Measurements from ENCODE around the gene SPINK2. TPM values are rescaled to one million over a fixed set of nuclear protein-coding genes. Genes with fewer than 3 reads are reported as not detected.

SPINK2 gene
- total and polyA plus RNA-seq, 2 donors (not counting 1 experiment from before 2014, with no cell fraction given): not detected

DNA sequence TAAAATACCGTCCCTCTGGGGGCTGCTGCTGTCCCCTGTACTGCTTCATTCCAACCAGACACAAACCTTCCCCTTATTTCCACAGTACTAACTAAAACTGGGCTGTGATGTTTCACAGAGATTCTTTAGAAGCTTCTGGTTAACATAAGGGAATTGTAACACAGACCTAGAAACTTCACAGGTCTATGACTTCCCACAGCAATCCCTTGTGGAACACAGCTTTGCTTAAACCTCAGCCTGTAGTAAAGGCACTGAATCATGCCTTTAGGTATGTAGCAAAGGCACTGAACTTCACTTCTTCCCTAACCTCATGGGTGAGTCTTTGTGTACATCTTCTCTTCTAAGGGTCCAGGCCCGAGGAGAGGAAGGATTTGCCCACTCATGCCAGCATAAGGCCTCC is 49.4 kb downstream of the SPINK2 start:
- Histone ChIP-seq H3K9ac (ENCODE audit: insufficient read depth, low read length) (no peak overlapping the region), H3K27me3 (ENCODE audit: control insufficient read depth, insufficient read depth, low read length) (no peaks in the 10 kb centered on the region), H3K36me3 (ENCODE audit: control insufficient read depth, insufficient read depth, low read length) (no peaks in the 10 kb centered on the region), H4K20me1 (ENCODE audit: control insufficient read depth, extremely low read depth, insufficient read depth, low read length) (no peaks in the 10 kb centered on the region), H3K9me3 (ENCODE audit: control insufficient read depth, insufficient read depth, low read depth, low read length) (no peaks in the 10 kb centered on the region), H3K4me1 (ENCODE audit: control insufficient read depth, extremely low read depth, insufficient read depth, low read length) (no peaks in the 10 kb centered on the region), H3K27ac (ENCODE audit: insufficient read depth, low read length) (no peak overlapping the region), H3K4me3 (replicated peaks in 1 of 4; ENCODE audit: control extremely low read depth in 1 of 4, insufficient read depth in 1 of 4, low read depth in 3 of 4, low read length in 4 of 4) (no peak overlapping the region), H3K4me2 (ENCODE audit: extremely low read depth, insufficient read depth, low read length) (no peak overlapping the region), H2AFZ (ENCODE audit: low read length) (no peak overlapping the region), H3K79me2 (ENCODE audit: control insufficient read depth, insufficient read depth, low read length) (no peaks in the 10 kb centered on the region)
- no peak for TF ChIP-seq EZH2 (IDR thresholded peaks at IDR 0.05; ENCODE audit: low read length, missing control alignments)
- TF ChIP-seq, protein P1, sequence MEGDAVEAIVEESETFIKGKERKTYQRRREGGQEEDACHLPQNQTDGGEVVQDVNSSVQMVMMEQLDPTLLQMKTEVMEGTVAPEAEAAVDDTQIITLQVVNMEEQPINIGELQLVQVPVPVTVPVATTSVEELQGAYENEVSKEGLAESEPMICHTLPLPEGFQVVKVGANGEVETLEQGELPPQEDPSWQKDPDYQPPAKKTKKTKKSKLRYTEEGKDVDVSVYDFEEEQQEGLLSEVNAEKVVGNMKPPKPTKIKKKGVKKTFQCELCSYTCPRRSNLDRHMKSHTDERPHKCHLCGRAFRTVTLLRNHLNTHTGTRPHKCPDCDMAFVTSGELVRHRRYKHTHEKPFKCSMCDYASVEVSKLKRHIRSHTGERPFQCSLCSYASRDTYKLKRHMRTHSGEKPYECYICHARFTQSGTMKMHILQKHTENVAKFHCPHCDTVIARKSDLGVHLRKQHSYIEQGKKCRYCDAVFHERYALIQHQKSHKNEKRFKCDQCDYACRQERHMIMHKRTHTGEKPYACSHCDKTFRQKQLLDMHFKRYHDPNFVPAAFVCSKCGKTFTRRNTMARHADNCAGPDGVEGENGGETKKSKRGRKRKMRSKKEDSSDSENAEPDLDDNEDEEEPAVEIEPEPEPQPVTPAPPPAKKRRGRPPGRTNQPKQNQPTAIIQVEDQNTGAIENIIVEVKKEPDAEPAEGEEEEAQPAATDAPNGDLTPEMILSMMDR (conservative IDR thresholded peaks at IDR 0.05 in 1 of 2, IDR thresholded peaks at IDR 0.05 in 1 of 2; ENCODE audit: low read depth in 1 of 2, low read length in 2 of 2): no peak
- peak in 1 of 2 donors; percentile 56 for DNase-seq (ENCODE audit: low read depth in 2 of 2)

GRCh38 chr4:56768763-56769162 is 52.7 kb downstream of the SPINK2 start:
- no peaks in the 10 kb centered on the region for H3K9me3 ChIP-seq (ENCODE audit: control insufficient read depth, insufficient read depth, low read depth, low read length)
- H3K9ac ChIP-seq (ENCODE audit: insufficient read depth, low read length): no peak overlapping the region
- H3K36me3 ChIP-seq (ENCODE audit: control insufficient read depth, insufficient read depth, low read length): no peaks in the 10 kb centered on the region
- no peak overlapping the region for H3K4me2 ChIP-seq (ENCODE audit: extremely low read depth, insufficient read depth, low read length)
- H2AFZ ChIP-seq (ENCODE audit: low read length): no peak overlapping the region
- DNase-seq (ENCODE audit: low read depth in 2 of 2): no peak
- H3K79me2 ChIP-seq (ENCODE audit: control insufficient read depth, insufficient read depth, low read length): no peaks in the 10 kb centered on the region
- H3K4me1 ChIP-seq (ENCODE audit: control insufficient read depth, extremely low read depth, insufficient read depth, low read length): no peaks in the 10 kb centered on the region
- H3K27me3 ChIP-seq (ENCODE audit: control insufficient read depth, insufficient read depth, low read length): no peaks in the 10 kb centered on the region
- no peaks in the 10 kb centered on the region for H4K20me1 ChIP-seq (ENCODE audit: control insufficient read depth, extremely low read depth, insufficient read depth, low read length)
- TF ChIP-seq, protein P1 (conservative IDR thresholded peaks at IDR 0.05 in 1 of 2, IDR thresholded peaks at IDR 0.05 in 1 of 2; ENCODE audit: low read depth in 1 of 2, low read length in 2 of 2): no peak
- no peak for TF ChIP-seq EZH2 (IDR thresholded peaks at IDR 0.05; ENCODE audit: low read length, missing control alignments)
- H3K27ac ChIP-seq (ENCODE audit: insufficient read depth, low read length): no peak overlapping the region
- H3K4me3 ChIP-seq (replicated peaks in 1 of 4; ENCODE audit: control extremely low read depth in 1 of 4, insufficient read depth in 1 of 4, low read depth in 3 of 4, low read length in 4 of 4): no peak overlapping the region

GRCh38 chr4:56768316-56768715 is 53.2 kb downstream of the SPINK2 start:
- Histone ChIP-seq H3K27me3 (ENCODE audit: control insufficient read depth, insufficient read depth, low read length) (no peaks in the 10 kb centered on the region), H3K4me3 (replicated peaks in 1 of 4; ENCODE audit: control extremely low read depth in 1 of 4, insufficient read depth in 1 of 4, low read depth in 3 of 4, low read length in 4 of 4) (no peak overlapping the region), H3K4me1 (ENCODE audit: control insufficient read depth, extremely low read depth, insufficient read depth, low read length) (no peaks in the 10 kb centered on the region), H3K79me2 (ENCODE audit: control insufficient read depth, insufficient read depth, low read length) (no peaks in the 10 kb centered on the region), H4K20me1 (ENCODE audit: control insufficient read depth, extremely low read depth, insufficient read depth, low read length) (no peaks in the 10 kb centered on the region), H3K4me2 (ENCODE audit: extremely low read depth, insufficient read depth, low read length) (no peak overlapping the region), H3K36me3 (ENCODE audit: control insufficient read depth, insufficient read depth, low read length) (no peaks in the 10 kb centered on the region), H3K9me3 (ENCODE audit: control insufficient read depth, insufficient read depth, low read depth, low read length) (no peaks in the 10 kb centered on the region), H3K9ac (ENCODE audit: insufficient read depth, low read length) (no peak overlapping the region), H2AFZ (ENCODE audit: low read length) (no peak overlapping the region), H3K27ac (ENCODE audit: insufficient read depth, low read length) (no peak overlapping the region)
- no peak for TF ChIP-seq EZH2 (IDR thresholded peaks at IDR 0.05; ENCODE audit: low read length, missing control alignments)
- TF ChIP-seq, protein P1 (conservative IDR thresholded peaks at IDR 0.05 in 1 of 2, IDR thresholded peaks at IDR 0.05 in 1 of 2; ENCODE audit: low read depth in 1 of 2, low read length in 2 of 2): no peak
- no peak for DNase-seq (ENCODE audit: low read depth in 2 of 2)
